ENCODE results near the gene DRD4. TPM values are rescaled to one million over a fixed set of nuclear protein-coding genes. Genes with fewer than 3 reads are reported as not detected.
A peak's percentile ranks its signal among the peaks of the same experiment; 100 is the strongest.

Gene DRD4
- total and polyA plus RNA-seq, 2 of the 13 experiments (the other 11 are each of a cell fraction or from before 2014, with no cell fraction given): 0.09 to 0.13 TPM

DNA sequence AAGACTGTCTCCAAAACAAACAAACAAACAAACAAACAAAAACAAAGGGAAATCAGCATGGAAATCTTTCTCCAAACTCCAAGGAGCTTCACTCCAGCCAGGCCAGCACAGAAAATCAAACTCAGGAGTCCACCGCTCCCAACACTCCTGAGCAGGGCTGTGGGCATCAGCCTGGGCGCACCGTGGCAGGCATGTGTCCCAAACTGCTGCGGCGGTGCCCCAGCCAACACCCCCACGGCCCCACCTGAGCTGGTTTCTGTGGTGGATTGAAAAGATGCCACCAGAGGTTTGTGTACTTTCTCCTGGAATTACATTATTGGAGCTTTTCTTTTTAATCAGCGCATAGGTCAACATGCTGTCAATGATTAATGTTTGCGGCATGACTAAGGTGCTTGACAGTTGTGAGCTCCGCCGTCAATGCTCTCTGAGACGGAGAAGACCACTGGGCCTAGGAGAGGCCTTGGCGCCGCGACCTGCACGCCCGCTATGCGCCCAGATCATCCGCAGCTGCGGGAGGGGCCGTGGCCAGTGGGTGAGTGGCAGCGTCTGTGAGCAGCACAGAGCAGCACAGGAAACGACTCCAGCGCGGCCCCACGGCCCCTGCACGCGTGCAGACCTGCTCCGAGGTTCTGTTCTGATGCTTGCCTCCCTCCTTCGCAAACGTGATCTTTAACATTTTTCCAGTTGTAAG lies 18.1 kb downstream of the DRD4 start (continued):
- TF ChIP-seq HNF4G (IDR thresholded peaks at IDR 0.05; ENCODE audit: borderline replicate concordance, low read depth, low read length): no peak
- no peak for TF ChIP-seq HNF4G (CRISPR knock-in tag; IDR thresholded peaks at IDR 0.05; ENCODE audit: borderline replicate concordance, low read depth)
- peak; percentile 84; the same call in 1 of the 2 replicates for TF ChIP-seq MTA1 (CRISPR knock-in tag; IDR thresholded peaks at IDR 0.05; ENCODE audit: borderline replicate concordance)
- TF ChIP-seq RELA (CRISPR knock-in tag; IDR thresholded peaks at IDR 0.05): no peak
- no peak for TF ChIP-seq SALL2 (CRISPR knock-in tag; IDR thresholded peaks at IDR 0.05)
- TF ChIP-seq ZNF17 (CRISPR knock-in tag; IDR thresholded peaks at IDR 0.05): no peak
- peak; percentile 84 for TF ChIP-seq UBTF (CRISPR knock-in tag; IDR thresholded peaks at IDR 0.05)
- TF ChIP-seq ZNF431 (CRISPR knock-in tag; IDR thresholded peaks at IDR 0.05; ENCODE audit: borderline replicate concordance, low read depth): no peak
- 0 out of 2 replicates have a peak, but pooled peaks have one; percentile 34 for TF ChIP-seq BORCS8-MEF2B (CRISPR knock-in tag; IDR thresholded peaks at IDR 0.05)
- peak; percentile 68 for TF ChIP-seq HNRNPLL (IDR thresholded peaks at IDR 0.05; ENCODE audit: low read depth, low read length, poor library complexity, severe bottlenecking)
- no peak for TF ChIP-seq ZBTB20 (CRISPR knock-in tag; IDR thresholded peaks at IDR 0.05; ENCODE audit: borderline replicate concordance, low read depth)
- TF ChIP-seq NCOA2 (CRISPR knock-in tag; IDR thresholded peaks at IDR 0.05): no peak
- TF ChIP-seq ZNF574 (CRISPR knock-in tag; IDR thresholded peaks at IDR 0.05): 0 out of 2 replicates have a peak, but pooled peaks have one; percentile 30
- TF ChIP-seq PBX3 (CRISPR knock-in tag; IDR thresholded peaks at IDR 0.05; ENCODE audit: borderline replicate concordance): no peak
- TF ChIP-seq, protein P1, sequence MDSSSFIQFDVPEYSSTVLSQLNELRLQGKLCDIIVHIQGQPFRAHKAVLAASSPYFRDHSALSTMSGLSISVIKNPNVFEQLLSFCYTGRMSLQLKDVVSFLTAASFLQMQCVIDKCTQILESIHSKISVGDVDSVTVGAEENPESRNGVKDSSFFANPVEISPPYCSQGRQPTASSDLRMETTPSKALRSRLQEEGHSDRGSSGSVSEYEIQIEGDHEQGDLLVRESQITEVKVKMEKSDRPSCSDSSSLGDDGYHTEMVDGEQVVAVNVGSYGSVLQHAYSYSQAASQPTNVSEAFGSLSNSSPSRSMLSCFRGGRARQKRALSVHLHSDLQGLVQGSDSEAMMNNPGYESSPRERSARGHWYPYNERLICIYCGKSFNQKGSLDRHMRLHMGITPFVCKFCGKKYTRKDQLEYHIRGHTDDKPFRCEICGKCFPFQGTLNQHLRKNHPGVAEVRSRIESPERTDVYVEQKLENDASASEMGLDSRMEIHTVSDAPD (CRISPR knock-in tag; IDR thresholded peaks at IDR 0.05): no peak
- no peak for TF ChIP-seq SMAD1 (CRISPR knock-in tag; IDR thresholded peaks at IDR 0.05; ENCODE audit: borderline replicate concordance, low read depth)
- TF ChIP-seq FOXA3 (CRISPR knock-in tag; IDR thresholded peaks at IDR 0.05): peak; percentile 87
- TF ChIP-seq, protein P2, sequence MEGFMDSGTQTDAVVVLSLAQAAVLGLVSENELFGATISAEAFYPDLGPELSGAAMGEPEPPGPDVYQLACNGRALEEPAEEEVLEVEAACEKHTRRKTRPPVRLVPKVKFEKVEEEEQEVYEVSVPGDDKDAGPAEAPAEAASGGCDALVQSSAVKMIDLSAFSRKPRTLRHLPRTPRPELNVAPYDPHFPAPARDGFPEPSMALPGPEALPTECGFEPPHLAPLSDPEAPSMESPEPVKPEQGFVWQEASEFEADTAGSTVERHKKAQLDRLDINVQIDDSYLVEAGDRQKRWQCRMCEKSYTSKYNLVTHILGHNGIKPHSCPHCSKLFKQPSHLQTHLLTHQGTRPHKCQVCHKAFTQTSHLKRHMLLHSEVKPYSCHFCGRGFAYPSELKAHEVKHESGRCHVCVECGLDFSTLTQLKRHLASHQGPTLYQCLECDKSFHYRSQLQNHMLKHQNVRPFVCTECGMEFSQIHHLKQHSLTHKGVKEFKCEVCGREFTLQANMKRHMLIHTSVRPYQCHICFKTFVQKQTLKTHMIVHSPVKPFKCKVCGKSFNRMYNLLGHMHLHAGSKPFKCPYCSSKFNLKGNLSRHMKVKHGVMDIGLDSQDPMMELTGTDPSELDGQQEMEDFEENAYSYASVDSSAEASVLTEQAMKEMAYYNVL (CRISPR knock-in tag; IDR thresholded peaks at IDR 0.05; ENCODE audit: borderline replicate concordance): no peak
- TF ChIP-seq BHLHE40 (IDR thresholded peaks at IDR 0.05; ENCODE audit: low read length): peak; percentile 26; the same call in 1 of the 2 replicates

Measured in HepG2 (cell line).